Common myeloid progenitor, CD34-positive (primary cell): ENCODE results near the gene TMEM14B.
"Not testable (repeated sequence)": the region's sequence is repeated elsewhere in the genome, so short reads cannot be mapped to it uniquely, and the experiment has no call there.

ENCODE experiments used
- CTCF ChIA-PET: fragments of 350-600 bp; sonication (Branson Sonifier 250); formaldehyde crosslinking; loops from one replicate; lab custom pipeline; 2021; ENCODE audit warnings: antibody characterized with exemption; lab: Charles Lee
- POLR2A ChIA-PET: fragments of 350-600 bp; sonication (Branson Sonifier 250); formaldehyde crosslinking; loops from one replicate; lab custom pipeline; 2021; ENCODE audit warnings: antibody characterized with exemption; lab: Charles Lee
- DNase-seq, 3 donors: peaks; one replicate each; pipeline versions ENCODE4 v3.0.0 to v3.0.0-alpha.2; 2013
- H3K27ac ChIP-seq, 2 experiments: 1 replicate in 1 of 2; 2 replicates in 1 of 2; pipeline ENCODE4 v1.7.0; 2013; ENCODE audit warnings: inconsistent platforms in 2 of 2, low read length in 2 of 2, mild to moderate bottlenecking in 2 of 2, low read depth in 1 of 2, moderate library complexity in 1 of 2; ENCODE audit not compliant: severe bottlenecking in 2 of 2, insufficient read depth in 1 of 2, poor library complexity in 1 of 2
- H3K27me3 ChIP-seq, 5 experiments: replicated peaks in 2 of 5; 1 replicate in 3 of 5; 2 replicates in 2 of 5; pipeline versions ENCODE4 v1.6.1 to v1.7.0; 2013; ENCODE audit warnings: low read length in 4 of 5, mild to moderate bottlenecking in 2 of 5, moderate library complexity in 2 of 5, inconsistent platforms in 1 of 5; ENCODE audit not compliant: insufficient read depth in 5 of 5, control insufficient read depth in 4 of 5
- H3K36me3 ChIP-seq, 4 experiments: 1 replicate in 2 of 4; 2 replicates in 2 of 4; pipeline versions ENCODE4 v1.6.1 to v1.7.0; 2013; ENCODE audit warnings: low read length in 3 of 4, control low read depth in 1 of 4, mild to moderate bottlenecking in 1 of 4; ENCODE audit not compliant: control insufficient read depth in 4 of 4, insufficient read depth in 4 of 4
- H3K4me1 ChIP-seq, 4 experiments: 1 replicate in 3 of 4; 2 replicates in 1 of 4; pipeline versions ENCODE4 v1.6.1 to v1.7.1; 2013; ENCODE audit warnings: low read length in 3 of 4, mild to moderate bottlenecking in 3 of 4, control low read depth in 1 of 4, inconsistent platforms in 1 of 4, moderate library complexity in 1 of 4; ENCODE audit not compliant: control insufficient read depth in 4 of 4, insufficient read depth in 4 of 4; ENCODE audit errors: control extremely low read depth in 1 of 4
- H3K4me3 ChIP-seq, 7 experiments: 1 replicate in 4 of 7; 2 replicates in 3 of 7; pipeline versions ENCODE4 v1.5.1 to v1.7.0; 2013; ENCODE audit warnings: mild to moderate bottlenecking in 7 of 7, low read length in 6 of 7, moderate library complexity in 6 of 7, inconsistent platforms in 2 of 7, low read depth in 2 of 7, control low read depth in 1 of 7; ENCODE audit not compliant: insufficient read depth in 4 of 7, control insufficient read depth in 1 of 7; ENCODE audit errors: extremely low read depth in 1 of 7
- H3K9me3 ChIP-seq, 5 experiments: 1 replicate in 4 of 5; 2 replicates in 1 of 5; pipeline versions ENCODE4 v1.6.1 to v1.7.1; 2013; ENCODE audit warnings: low read length in 4 of 5, mild to moderate bottlenecking in 2 of 5, inconsistent platforms in 1 of 5, low read depth in 1 of 5, moderate library complexity in 1 of 5; ENCODE audit not compliant: control insufficient read depth in 4 of 5, insufficient read depth in 2 of 5; ENCODE audit errors: control extremely low read depth in 1 of 5
- WGBS: methylation state at CpG from one replicate; pipeline ENCODE4 v1.1.5; 2013; ENCODE audit not compliant: insufficient coverage; 5-methylcytosine and 5-hydroxymethylcytosine counted together

TMEM14B gene

GRCh38 chr6:10730254-10730653 lies 17.4 kb upstream of the TMEM14B start:
- no peak overlapping the region for H3K4me3 ChIP-seq
- POLR2A ChIA-PET = no interaction called here
- CTCF ChIA-PET = no interaction called here

GRCh38 chr6:10733151-10733715 lies 14.4 kb upstream of the TMEM14B start:
- H3K9me3 ChIP-seq = no peaks in the 10 kb centered on the region
- ChIA-PET POLR2A (no interaction called here), CTCF (no interaction called here)
- H3K27me3 ChIP-seq = no peaks in the 10 kb centered on the region
- H3K4me3 ChIP-seq = no peak overlapping the region
- no peak for DNase-seq
- H3K27ac ChIP-seq = no peak overlapping the region
- H3K4me1 ChIP-seq = peaks cover 0 to 15% (median under 1%) of the 10 kb centered on the region in 4 experiments
- WGBS = 98% methylated on average over 17 of the region's 17 CpGs
- H3K36me3 ChIP-seq = peaks cover 3 to 32% (median 24%) of the 10 kb centered on the region in 4 experiments

More at GRCh38 chr6:10730254-10730653, 17.4 kb upstream of the TMEM14B start:
- peaks cover 0 to 15% (median under 1%) of the 10 kb centered on the region in 4 experiments for H3K4me1 ChIP-seq
- 100% methylated on average over 1 of the region's 3 CpGs for WGBS
- H3K9me3 ChIP-seq = no peaks in the 10 kb centered on the region
- DNase-seq = no peak
- H3K27me3 ChIP-seq = no peaks in the 10 kb centered on the region
- peaks cover 3 to 45% (median 37%) of the 10 kb centered on the region in 4 experiments for H3K36me3 ChIP-seq
- H3K27ac ChIP-seq = no peak overlapping the region

GRCh38 chr6:10733863-10734262 lies 13.7 kb upstream of the TMEM14B start:
- WGBS = 100% methylated on average over 2 of the region's 3 CpGs
- no peak for DNase-seq
- no peaks in the 10 kb centered on the region for H3K27me3 ChIP-seq
- peaks cover 3 to 28% (median 18%) of the 10 kb centered on the region in 4 experiments for H3K36me3 ChIP-seq
- CTCF ChIA-PET = no interaction called here
- POLR2A ChIA-PET = no interaction called here
- H3K4me1 ChIP-seq = peaks cover 0 to 15% (median under 1%) of the 10 kb centered on the region in 4 experiments
- no peaks in the 10 kb centered on the region for H3K9me3 ChIP-seq
- no peak overlapping the region for H3K4me3 ChIP-seq
- H3K27ac ChIP-seq = no peak overlapping the region

- DNase-seq = no peak
- ChIA-PET CTCF (interaction anchor here (1.1 to 1.2 kb wide), 2 partner anchors 8 to 11 kb away, joined by 3 to 4 read pairs; partner anchors contain the start of gene TMEM14B), POLR2A (no interaction called here)
- Histone ChIP-seq H3K36me3 (peaks cover 3 to 13% (median 10%) of the 10 kb centered on the region in 4 experiments), H3K4me3 (no peak overlapping the region), H3K27ac (no peak overlapping the region), H3K4me1 (no peaks in the 10 kb centered on the region), H3K27me3 (no peaks in the 10 kb centered on the region), H3K9me3 (no peaks in the 10 kb centered on the region)
- no CpG with 5 or more reads among the region's 2 CpGs for WGBS
Observed at GRCh38 chr6:10736731-10737130, 10.9 kb upstream of the TMEM14B start.

GRCh38 chr6:10740061-10740460 lies 7.5 kb upstream of the TMEM14B start:
- H3K36me3 ChIP-seq = peaks cover 0 to 4% (median under 1%) of the 10 kb centered on the region in 4 experiments
- POLR2A ChIA-PET = no interaction called here
- no peaks in the 10 kb centered on the region for H3K4me1 ChIP-seq
- no peaks in the 10 kb centered on the region for H3K27me3 ChIP-seq
- DNase-seq = no peak
- CTCF ChIA-PET = no interaction called here
- H3K9me3 ChIP-seq = no peaks in the 10 kb centered on the region
- no peak overlapping the region for H3K4me3 ChIP-seq
- no peak overlapping the region for H3K27ac ChIP-seq

- 93% methylated on average over 4 of the region's 4 CpGs for WGBS
- H3K27ac ChIP-seq, H3K4me3 ChIP-seq, H3K9me3 ChIP-seq, POLR2A ChIA-PET, H3K4me1 ChIP-seq, H3K36me3 ChIP-seq, DNase-seq, H3K27me3 ChIP-seq: not testable (repeated sequence)
- CTCF ChIA-PET = interaction anchor here (1.3 to 2.8 kb wide), 2 partner anchors 9 to 17 kb away, joined by 3 to 15 read pairs; no protein-coding TSS in a partner anchor
Observed at GRCh38 chr6:10741643-10742042, 6.0 kb upstream of the TMEM14B start.

GRCh38 chr6:10742251-10742650 lies 5.4 kb upstream of the TMEM14B start:
- Histone ChIP-seq H3K9me3 (no peaks in the 10 kb centered on the region), H3K4me1 (peaks cover 0 to 10% (median 5%) of the 10 kb centered on the region in 4 experiments), H3K4me3 (no peak overlapping the region), H3K27ac (no peak overlapping the region), H3K27me3 (no peaks in the 10 kb centered on the region), H3K36me3 (peaks cover 0 to 4% (median under 1%) of the 10 kb centered on the region in 4 experiments)
- ChIA-PET POLR2A (interaction anchor here (0.7 kb wide), 1 partner anchor 346 kb away, joined by 3 read pairs; no protein-coding TSS in a partner anchor), CTCF (interaction anchor here (1.3 to 2.8 kb wide), 2 partner anchors 10 to 16 kb away, joined by 3 to 15 read pairs; no protein-coding TSS in a partner anchor)
- no peak for DNase-seq
- 99% methylated on average over 12 of the region's 12 CpGs for WGBS
